GM21390 (cell line): ENCODE measurements around the gene NLGN1.
"Not testable (repeated sequence)": the region's sequence is repeated elsewhere in the genome, so short reads cannot be mapped to it uniquely, and the experiment has no call there.

Source experiments
- ATAC-seq: cut with Tn5 transposase; IDR thresholded peaks from one replicate; pipeline ENCODE4 v1.9.1; 2021; ENCODE audit not compliant: unreplicated experiment

Gene NLGN1

DNA sequence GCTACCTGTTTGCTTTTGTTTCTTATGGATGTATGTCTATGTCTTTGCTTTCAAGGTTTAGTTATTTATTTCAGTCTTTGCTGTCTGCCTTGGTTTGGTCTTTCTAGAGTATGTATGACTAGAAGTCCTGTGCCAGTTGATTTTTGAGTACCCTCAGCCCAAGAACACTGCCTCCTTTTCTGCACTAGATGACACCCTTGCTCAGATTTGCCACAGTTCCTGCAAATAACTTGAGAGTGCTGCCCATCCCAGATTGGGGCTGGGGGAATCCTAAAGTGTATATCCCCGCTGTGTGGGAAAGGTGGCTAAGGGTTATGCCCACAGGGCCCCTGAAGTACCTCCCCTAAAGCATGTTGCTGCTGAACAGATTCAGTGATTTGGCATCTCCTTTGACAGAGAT, 32.0 kb downstream of the NLGN1 start:
- no peak for ATAC-seq

DNA sequence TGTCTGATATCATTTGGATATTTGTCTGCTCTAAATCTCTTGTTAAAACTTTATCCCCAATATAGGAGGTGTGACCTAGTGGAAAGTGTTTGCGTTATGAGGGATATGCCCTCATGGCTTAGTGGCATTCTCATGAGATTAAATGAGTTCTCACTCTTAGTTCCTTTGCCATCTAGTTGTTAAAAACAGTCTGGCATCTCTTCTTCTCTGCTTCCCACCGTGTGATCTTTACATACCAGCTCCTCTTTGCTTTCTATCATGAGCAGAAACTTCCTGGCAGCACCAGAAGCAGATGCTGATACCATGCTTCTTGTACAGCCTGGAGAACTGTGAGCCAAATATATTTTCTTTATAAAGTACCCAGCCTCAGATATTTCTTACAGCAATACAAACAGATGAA, 33.0 kb downstream of the NLGN1 start:
- no peak for ATAC-seq

DNA sequence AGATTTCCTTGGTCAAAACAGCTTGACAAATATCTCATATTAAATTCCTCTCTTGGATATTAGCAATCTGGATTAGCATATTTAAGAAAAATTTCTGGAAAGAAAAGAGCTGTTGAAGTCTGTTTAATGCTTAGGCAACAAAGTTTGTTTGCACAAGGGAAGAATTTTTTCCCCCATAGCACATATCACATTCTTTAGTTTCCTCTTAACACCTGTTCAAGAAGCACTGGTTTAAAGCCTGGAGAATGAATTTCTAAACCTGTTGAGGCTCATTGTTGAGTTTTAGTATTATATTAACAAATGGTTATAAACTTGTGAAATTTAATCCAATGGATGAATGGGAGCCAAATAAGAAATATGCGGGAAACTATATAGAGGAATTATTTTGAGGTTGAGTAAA, 41.5 kb downstream of the NLGN1 start:
- no peak for ATAC-seq

DNA sequence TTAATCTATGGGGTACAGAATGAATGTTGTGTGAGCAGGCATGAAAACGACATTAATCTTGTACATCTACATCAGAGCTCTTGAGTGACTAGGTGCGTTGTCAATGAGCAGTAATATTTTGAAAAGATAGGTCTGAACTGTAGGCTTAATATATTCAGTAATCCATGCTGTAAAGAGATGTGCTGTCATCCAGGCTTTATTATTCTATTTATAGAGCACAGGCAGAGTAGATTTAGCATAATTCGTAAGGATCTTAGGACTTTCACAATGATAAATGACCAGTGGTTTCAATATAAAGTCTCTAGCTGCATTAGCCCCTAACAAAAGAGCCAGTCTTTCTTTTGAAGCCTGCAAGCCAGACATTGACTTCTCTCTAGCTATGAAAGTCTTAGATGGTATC, 43.0 kb downstream of the NLGN1 start:
- no peak for ATAC-seq

DNA sequence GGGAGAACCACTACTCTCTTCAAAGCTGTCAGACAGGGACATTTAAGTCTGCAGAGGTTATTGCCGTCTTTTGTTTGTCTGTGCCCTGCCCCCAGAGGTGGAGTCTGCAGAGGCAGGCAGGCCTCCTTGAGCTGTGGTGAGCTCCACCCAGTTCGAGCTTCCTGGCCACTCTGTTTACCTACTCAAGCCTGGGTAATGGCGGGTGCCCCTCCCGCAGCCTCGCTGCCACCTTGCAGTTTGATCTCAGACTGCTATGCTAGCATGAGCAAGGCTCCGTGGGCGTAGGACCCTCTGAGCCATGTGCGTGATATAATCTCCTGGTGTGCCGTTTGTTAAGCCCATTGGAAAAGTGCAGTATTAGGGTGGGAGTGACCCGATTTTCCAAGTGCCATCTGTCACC, 54.0 kb downstream of the NLGN1 start:
- not testable (repeated sequence) for ATAC-seq

DNA sequence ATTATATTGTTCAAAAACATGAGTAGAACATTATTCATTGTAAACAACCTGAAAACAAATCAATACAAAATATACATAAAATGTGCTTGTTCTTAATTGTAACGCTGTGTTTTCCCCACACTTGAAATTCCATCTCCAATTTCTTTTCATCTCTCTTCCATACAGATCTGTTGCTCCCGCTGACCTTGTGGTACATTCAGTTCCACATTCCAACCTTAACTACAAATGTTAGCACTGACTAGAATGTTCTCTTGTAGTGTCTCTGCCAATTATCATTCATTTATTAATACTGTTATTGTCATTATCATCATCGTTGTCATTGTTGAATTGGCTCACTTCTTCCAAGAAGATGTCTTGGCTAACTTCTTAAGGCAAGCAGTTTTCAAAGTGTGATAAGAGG, 65.7 kb downstream of the NLGN1 start:
- ATAC-seq, result no peak

DNA sequence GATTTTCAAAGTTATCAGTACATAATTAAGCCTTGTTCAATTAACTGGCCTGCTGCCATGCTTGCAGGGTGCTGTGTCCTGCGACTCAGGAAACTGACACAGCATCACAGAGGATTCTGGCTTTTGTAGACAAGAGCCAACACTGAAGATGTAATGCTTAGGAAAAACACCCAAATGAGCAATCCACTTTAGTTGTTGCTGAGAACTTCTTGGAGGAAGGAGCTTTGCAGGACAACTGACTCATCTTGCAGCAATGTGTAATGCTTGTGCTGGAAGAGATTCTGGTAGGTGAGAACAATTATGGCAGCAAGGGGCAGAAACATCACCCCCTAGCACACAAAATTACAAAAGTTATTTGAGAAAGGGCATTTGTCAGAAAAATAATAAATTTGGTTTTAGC, 67.6 kb downstream of the NLGN1 start:
- ATAC-seq, result no peak

DNA sequence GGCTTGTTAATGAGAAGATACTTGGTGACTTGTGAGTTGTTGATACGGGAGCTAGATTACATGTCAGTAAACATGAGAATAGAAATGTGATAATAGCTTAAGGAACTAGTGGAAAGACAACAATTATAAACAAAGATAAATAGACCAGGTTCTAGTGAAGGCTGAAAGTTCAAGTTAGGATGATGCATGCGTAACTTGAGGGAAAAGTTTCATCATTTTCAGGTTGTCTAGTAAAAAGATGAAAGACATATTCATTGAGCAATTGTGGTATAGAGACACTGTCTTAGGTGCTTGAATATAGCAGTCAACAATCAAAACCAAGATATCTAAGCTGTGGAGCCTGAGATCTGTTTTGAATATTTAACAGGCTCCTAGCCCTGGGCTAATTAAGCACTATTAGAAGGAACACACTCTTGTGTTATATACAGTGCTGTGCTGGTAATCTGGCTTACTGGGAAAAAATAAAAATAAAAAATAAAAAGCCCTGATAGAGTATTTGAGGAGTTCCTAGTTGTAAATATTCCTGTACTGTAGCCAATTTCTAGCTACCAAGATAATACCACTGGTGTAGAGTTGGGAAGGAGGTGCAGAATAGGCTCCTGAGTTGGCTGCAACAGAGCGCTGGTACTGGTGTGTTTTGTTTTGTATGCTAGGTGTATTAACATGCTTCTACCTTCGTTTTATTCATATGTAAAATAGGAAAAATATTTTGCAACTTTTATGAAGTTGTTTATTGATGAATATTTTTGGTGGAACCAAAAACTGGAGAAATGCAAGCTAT, 68.5 kb downstream of the NLGN1 start:
- no peak for ATAC-seq

DNA sequence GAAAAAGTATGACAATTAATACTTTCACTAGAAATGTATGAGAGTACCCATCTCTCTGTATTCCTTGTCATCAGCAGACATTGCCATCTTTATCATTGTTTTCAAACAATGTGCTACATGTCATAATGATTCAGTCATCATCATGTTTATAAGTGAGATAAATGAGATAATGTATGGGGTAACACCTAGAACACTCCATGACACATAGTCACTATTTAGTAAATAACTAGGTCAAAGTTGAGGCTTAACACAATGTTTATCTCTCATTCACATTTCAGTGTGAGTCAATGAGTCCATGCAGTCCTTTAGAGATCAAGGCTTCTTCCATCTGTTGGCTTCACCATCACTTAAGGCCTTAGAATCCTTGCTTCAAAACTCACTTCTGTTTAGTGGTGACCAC, 70.0 kb downstream of the NLGN1 start:
- no peak for ATAC-seq

DNA sequence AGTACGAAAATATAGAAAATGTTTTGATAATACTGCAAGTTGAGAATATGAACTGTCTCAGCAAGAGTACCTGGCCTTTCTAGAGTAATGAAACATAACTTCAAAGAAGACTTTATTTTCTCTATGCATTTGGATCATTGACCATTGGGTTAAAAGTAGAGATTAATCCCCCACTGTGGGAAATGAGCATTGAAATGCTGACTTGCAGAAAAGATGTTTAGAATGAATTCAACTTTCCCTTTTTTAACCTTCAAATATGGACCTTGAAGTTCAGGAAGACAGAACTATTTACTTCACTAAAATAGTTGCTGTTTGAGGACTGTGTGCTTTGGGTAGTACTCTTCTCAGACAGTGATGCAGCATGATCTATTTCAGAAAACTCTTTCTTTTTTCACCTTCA, 75.7 kb downstream of the NLGN1 start:
- no peak for ATAC-seq

DNA sequence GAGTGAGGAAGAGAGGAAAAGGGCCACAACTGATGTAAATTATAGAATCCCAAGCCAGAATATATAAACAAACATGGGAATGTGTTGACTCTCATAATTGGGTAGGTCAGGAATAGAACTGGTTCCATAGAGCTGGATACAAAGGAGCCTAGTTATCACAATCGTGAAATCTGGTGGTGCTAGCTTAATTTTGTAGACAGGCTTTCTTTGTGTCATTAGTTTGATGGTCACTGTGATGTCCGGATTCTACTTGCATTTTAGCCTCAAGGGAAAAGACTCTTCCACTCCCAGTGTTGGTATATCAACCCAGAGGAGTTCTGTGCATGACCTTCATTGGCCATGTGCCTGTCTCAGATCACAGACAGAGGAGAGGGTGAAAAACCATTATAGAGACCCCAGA, 81.8 kb downstream of the NLGN1 start:
- ATAC-seq, result no peak

DNA sequence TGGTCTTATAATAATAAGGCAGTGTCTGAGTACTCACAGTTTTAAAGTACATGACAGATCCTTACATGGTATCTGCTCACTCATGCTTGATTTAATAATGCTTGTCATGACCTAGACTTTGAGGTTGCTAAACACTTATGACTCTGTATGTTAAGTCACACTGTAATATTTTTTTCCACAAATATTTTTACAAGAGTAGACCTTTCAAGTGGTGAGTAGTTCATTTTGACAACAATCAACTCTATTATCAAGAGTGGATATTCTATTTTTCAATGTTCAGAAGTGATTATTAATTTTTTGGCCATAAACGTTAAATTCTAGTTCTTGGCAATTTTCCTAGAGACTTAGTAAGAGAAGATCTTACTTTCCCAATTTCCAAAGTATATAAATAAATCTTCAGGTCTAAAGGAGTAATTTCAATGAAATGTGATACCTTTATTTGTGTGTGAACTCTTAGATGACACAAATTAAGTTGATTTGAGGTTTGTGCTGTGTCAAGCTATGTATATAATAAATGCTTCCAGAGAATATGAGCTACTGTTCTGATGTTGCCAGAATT, 104.5 kb downstream of the NLGN1 start:
- no peak for ATAC-seq

DNA sequence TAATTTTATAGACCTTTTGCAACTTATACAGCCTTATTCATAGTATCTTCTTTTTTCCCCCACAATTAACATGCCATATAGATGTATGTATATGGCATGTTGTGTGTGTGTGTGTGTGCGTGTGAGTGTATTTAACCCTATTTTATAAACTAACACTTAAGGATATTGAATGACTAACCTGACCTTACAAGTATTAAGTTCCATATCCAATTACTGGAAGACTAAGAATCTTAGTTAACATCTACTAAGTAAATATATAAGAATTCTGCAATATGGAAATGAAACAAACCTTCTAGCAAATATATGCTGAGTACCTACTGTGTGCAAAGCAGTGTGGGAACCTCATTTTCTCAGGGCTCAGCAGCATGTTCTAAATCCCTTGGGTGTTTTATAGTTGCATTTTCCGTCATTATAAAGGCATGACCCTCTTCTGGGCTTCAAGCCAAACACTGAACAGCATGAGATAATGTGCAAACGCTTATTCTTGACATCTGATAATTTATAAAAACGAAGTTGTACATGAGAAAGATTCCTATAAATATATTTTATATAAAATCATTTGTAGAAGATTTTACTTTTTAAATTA, 105.5 kb downstream of the NLGN1 start:
- ATAC-seq, result no peak

DNA sequence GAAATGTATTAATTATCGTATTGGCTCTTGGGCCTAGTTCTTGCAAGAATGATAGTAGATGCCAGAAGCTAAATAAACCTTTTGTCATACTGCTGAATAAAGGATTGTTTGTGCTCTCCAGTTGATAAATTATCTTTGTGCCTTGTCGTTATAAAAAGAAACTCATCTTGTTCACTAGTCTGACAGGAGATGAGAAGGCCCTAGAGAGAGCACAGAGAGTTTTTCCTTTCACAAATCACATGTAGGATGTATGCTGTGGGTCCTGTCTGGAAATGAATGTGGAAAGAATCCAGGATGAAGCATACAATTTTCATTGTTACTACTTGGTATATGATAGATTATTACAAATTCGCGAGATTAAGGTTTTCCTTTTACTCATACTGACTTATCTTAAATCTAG, 113.0 kb downstream of the NLGN1 start:
- ATAC-seq, result no peak

DNA sequence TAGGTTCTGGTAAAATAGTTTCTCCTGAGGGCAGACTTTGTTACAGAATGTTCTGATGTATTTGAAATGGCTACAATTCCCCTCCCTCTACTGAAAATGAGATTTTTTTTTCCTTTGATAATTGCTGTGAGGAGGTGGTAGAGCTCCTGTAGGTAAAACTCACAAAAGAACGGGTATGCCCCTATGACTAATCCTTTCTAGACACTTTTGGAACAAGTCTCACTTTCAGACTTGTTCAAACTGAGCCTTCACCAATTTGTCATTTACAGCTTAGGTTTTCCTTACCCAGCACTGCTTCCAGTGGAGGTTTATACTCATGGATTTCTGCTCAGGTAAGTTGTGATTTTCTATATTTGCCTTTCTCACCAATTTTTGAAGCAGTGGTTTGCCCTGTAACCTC, 115.6 kb downstream of the NLGN1 start:
- ATAC-seq, result peak; percentile 70

DNA sequence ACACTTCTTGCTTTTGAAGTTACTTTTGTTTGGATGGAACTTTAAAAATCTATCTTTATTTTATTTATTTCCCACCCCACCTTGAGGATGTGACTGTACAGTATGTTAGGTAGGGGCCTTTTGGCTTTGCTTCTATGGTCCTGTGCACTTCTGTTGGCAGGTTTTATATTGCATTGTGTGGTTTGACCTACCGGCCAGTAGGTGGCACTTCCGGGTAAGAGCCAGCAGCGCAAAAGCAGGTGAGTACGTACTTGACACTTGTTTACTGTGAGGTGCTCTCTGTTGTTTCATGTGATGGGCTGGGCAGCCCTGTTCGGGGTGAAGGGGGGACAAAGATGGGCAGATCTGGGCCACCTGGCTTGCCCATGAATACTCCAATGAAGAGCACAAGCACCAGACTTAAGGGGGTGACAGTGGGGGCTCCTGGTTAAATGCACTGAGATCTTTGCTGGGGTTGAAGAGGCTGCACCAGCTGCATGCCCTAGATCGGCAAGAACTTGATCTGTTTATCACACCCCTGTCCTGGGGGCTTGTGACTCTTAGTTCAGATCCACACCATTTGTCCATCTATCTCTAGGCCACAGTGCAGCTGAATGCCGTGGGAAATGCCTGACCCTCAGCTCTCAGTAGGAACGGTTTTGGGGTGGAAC, 131.6 kb downstream of the NLGN1 start:
- peak; percentile 97 for ATAC-seq

DNA sequence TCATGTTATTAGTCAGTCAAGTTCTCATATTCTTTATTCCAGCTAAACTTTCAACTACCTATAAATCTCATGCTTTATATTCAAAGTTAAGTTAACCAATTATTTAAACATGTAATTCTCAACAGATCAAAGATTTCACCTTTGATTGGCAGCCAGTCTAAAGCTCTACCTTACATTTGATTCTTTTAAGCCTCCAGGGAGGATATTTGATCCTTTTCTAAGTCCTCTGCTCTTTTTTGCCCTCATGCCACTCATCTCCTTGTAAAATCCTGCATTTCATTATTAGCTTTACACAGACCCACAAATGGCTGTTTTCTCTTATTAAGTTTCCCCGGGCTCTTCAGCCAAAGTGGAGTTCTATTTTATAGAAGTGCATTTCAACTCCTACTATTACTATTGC, 134.1 kb downstream of the NLGN1 start:
- no peak for ATAC-seq

DNA sequence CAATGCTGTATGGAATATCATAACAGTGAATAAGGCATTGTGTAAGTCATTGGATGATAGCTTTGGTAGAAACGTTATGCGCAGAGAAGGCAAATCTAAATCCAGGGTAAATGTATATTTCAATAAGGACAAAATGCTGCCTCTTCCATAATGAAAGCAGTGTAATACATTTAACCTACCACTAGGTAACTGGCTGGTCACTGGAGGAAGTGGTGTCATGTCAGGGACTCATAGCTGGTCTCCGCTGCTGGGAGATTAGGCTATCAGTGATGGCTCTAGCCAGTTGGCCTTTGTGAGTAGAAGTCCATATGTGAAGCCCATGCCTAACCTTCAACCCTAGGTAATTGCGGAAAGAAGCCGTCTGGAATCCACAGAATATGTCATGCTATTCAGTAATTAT, 140.9 kb downstream of the NLGN1 start:
- no peak for ATAC-seq

DNA sequence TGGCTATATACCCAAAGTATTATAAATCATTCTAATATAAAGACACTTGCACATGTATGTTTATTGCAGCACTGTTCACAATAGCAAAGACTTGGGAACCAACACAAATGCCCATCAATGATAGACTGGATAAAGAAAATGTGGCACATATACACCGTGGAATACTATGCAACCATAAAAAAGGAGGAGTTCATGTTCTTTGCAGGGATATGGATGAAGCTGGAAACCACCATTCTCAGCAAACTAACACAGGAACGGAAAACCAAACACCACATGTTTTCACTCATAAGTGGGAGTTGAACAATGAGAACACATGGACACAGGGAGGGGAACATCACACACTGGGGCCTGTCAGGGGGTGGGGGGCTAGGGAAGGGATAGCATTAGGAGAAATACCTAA, 148.0 kb downstream of the NLGN1 start:
- not testable (repeated sequence) for ATAC-seq

DNA sequence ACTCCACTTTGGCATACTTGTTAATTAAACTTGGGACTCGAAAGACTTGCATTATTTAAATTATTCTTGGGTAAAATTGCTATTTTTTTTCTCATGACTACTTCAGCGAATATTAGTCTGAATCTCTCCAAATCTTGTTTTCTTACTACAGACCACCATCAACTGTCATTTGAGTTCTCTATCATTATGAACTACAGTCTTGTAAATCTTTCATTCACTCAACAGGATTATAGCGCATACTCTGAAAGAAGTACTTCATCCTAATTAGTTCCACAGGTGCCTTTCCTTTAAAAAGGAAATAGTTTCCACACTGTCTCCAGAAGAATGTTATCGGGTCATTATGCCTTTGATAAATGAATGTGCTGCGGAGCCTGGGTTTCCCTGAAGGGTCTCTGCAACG, 149.5 kb downstream of the NLGN1 start:
- ATAC-seq, result no peak

DNA sequence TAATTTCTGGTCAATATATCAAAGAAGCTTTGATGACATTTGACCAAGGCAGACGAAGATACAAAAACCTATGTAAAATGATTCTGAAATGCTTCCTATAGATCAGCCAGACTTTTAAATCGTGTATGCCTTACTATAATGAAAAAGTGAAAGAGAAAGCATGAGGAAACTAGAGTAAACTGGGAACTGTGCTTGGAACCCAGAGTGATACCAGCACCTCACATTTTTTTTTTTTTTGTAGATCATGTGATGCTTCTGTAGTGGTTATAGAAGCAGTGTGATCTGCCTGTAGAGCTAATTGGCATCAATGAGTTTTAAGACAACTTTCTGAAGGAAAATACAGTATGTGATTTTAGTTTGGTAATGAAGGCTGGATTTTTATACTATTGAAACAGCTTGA, 150.7 kb downstream of the NLGN1 start:
- ATAC-seq, result no peak

DNA sequence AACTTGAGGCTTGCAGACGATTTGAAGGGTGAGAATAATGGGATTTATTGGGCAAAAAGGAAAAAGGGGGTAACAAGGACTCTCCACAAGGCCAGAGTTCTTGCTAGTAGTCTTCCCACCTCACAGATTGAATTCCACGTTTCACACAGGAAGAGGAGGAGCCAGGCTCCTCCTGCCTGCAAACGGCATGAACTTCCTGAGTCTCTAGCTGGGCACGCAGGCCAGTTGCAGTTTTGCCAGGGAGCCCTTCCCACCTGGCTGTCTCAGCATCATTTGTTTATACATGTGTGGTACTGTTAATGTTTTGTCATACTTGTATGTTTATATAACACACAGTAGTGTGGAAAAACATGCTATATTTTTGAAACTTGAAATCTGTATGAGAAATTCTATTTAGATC, 155.0 kb downstream of the NLGN1 start:
- no peak for ATAC-seq
